ENCODE measurements around the gene OIT3.

- no peak for TF ChIP-seq CTCF (IDR thresholded peaks at IDR 0.05)
- no peak for TF ChIP-seq EZH2phosphoT487 (IDR thresholded peaks at IDR 0.05)
- TF ChIP-seq EZH2 (IDR thresholded peaks at IDR 0.05) = no peak
These were observed 53.4 kb downstream of the OIT3 start for GRCh38 chr10:72946963-72947362.
